ENCODE results near the gene TBXA2R.
"Not testable (repeated sequence)": the region's sequence is repeated elsewhere in the genome, so short reads cannot be mapped to it uniquely, and the experiment has no call there.

TBXA2R gene

GRCh38 chr19:3605361-3605760 is 1.3 kb downstream of the TBXA2R start:
- no peak for DNase-seq (ENCODE audit: low read depth)

GRCh38 chr19:3604987-3605343 is 1.7 kb downstream of the TBXA2R start:
- DNase-seq (ENCODE audit: low read depth): no peak

GRCh38 chr19:3604227-3604986 is 2.3 kb downstream of the TBXA2R start:
- no peak for DNase-seq (ENCODE audit: low read depth)

DNA sequence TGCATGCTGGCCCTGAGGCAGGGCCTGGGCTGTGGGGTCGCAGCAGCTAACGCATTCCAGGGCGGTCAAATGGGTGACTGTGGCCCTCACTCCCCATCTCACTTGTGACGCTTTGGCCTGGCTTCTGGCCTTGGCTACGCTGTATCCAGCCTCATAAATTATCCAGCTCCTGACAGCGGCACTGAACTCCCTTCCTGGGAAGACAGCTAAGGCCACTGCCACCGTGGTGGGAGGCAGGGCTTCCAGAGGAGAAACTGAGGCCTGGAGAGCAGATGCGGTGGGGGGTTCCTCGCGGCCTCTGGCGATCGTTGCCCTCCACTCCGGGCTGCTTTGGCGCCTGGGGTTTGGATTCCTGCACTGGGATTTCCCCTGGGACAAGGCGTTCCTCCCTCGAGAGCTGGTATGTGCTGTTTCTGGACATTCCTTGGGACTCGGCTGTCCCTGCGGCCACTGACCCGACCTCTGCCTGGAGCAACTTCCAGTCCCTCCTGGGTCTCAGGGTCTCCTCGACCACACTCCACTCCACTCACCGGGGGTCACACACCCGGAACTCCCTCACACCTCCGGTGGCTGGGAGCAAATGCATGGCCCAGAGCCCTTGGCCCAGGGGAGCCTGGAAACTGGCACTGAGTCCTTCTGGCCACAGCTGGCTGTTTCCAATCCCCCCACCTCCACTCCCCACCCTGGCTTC is 3.4 kb downstream of the TBXA2R start:
- DNase-seq (ENCODE audit: low read depth): no peak

- no peak for DNase-seq (ENCODE audit: low read depth)
Measured at GRCh38 chr19:3601021-3601420, 5.7 kb downstream of the TBXA2R start.

DNA sequence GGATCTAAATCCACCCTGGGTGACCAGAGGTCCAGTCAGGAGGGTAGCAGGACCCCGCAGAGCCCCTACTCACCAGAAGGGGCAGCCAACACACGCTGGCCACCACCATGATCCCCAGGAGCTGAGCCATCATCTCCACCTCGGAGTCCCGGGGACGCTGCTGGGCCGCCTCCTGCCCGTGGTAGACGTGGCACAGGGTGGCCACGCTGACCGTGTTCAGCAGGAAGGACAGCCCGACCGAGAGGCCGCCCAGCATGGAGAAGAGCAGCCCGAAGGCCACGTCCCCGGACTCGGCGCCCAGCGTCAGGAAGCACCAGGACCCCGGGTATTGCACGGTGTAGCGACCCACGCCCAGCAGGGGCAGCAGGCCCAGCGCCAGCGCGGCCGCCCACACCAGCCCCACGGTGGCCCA is 6.9 kb downstream of the TBXA2R start:
- DNase-seq (ENCODE audit: low read depth): no peak

DNA sequence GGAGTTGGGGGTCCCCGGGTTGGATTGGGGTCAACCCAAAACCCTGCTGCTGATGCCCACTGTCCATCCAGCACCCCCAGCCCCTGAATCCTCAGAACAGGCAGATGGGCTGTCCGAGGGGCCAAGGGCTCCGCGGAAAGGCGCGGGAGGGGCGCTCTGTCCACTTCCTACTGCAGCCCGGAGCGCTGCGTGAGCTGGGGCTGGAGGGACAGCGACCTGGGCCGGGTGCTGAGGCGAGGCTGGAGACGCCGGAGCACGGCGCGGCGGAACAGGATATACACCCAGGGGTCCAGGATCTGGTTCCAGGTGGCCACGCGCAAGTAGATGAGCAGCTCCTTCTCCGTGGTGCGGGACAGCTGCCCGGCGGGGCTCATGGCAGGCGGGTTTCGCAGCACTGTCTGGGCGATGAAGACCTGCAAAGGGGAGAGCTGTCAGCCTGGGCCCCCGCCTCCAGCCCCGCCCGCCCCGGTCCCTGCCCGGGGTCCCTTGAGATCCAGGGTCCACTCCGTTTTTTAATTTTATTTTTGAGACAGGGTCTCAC is 11.1 kb downstream of the TBXA2R start:
- DNase-seq (ENCODE audit: low read depth): no peak

DNA sequence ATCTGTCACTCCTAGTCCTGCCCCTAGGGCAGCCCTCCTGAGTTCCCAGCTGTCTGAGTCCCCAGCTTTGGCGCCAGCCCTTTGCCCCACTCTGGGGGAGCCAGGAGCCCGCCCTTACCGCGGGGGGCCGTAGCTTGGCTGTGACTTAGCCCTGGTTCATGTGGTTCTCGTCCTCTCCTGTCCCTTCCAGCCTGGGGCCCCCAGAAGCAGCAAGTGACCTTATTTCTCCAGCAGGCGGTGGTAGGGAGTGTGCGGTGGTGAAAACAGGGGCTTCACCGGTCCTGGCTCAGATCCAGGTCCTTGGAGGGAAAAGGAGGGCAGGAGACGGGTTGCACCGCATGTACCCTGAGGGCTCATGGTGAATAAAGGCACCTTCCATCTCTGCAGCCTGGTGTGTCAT is 13.5 kb downstream of the TBXA2R start:
- no peak for DNase-seq (ENCODE audit: low read depth)

GRCh38 chr19:3591876-3592613 is 14.6 kb downstream of the TBXA2R start:
- DNase-seq (ENCODE audit: low read depth): no peak

DNA sequence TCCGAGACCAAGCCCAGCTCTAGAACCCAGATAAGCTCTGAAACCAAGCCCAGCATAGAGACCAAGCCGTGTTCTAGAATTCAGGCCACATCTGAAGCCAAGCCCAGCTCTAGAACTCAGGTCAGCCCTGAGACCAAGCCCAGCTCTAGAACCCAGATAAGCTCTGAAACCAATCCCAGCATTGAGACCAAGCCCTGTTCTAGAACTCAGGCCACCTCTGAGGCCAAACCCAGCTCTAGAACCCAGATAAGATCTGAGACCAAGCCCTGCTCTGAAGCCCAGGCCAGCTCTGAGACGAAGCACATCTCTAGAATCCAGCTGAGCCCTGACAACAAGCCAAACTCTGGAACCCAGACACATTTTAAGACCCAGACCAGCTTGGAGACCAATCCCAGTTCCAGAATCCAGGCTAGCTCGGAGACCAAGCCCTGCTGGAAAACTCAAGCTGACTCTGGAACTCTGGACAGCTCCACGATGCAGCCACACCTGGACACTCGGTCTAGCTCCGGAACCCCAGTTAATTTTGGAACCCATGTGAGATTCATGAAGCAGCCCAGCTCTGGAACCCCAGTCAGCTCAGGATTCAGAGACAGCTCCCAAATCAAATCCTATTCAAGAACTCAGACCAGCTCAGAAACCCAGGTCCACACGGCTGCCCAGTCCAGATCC is 15.6 kb downstream of the TBXA2R start:
- DNase-seq (ENCODE audit: low read depth): no peak

- no peak for DNase-seq (ENCODE audit: low read depth)
Measured at GRCh38 chr19:3589949-3590348, 16.7 kb downstream of the TBXA2R start.

- no peak for DNase-seq (ENCODE audit: low read depth)
Measured at GRCh38 chr19:3589439-3589838, 17.2 kb downstream of the TBXA2R start.

DNA sequence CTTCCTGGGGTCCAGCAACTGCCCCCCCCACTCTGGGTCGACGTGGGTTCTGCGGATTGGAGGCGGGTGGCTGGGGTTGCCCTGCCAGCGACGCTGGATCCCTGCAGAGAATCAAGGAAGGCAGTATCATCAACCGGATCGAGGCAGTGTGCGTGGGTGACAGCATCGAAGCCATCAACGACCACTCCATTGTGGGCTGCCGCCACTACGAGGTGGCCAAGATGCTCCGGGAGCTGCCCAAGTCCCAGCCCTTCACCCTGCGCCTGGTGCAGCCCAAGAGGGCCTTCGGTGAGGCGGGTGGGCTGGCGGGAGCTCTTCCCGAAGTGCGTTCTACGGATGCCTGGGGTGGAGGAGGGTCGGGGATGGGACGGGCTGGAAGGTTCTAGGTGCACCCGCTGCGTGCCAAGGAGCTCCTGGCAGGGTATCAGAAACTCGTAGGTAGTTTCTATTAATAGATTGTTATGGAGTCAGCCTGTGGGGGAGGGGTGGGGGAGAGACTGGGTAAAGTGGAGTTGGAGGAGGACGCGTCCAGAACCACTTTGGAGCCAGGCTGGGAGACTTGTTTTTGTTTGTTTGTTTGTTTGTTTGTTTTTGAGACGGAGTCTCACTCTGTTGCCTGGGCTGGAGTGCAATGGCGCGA is 19.8 kb downstream of the TBXA2R start:
- no peak for DNase-seq (ENCODE audit: low read depth)

DNA sequence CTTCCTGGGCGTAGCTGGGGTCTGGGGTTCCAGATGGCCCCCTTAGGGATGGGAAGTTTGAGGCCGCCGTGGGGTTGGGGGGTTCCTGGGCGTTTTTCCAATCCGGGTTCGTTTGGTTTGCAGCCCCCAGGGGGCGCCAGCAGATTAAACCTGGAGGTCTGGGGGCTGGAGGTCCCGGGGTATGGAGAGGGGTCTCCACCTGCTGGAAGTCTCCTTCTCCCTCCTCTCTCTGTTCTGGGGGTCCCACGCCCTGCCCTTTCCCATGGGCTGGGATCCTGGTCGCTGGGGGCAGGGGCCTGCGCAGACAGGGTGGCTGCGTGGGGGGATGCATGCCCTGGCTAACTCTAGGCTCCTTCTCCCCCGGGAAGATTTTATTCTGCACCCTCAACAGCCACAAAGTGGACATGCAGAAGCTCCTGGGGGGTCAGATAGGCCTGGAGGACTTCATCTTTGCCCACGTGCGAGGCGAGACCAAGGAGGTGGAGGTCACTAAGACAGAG is 20.5 kb downstream of the TBXA2R start:
- no peak for DNase-seq (ENCODE audit: low read depth)

DNA sequence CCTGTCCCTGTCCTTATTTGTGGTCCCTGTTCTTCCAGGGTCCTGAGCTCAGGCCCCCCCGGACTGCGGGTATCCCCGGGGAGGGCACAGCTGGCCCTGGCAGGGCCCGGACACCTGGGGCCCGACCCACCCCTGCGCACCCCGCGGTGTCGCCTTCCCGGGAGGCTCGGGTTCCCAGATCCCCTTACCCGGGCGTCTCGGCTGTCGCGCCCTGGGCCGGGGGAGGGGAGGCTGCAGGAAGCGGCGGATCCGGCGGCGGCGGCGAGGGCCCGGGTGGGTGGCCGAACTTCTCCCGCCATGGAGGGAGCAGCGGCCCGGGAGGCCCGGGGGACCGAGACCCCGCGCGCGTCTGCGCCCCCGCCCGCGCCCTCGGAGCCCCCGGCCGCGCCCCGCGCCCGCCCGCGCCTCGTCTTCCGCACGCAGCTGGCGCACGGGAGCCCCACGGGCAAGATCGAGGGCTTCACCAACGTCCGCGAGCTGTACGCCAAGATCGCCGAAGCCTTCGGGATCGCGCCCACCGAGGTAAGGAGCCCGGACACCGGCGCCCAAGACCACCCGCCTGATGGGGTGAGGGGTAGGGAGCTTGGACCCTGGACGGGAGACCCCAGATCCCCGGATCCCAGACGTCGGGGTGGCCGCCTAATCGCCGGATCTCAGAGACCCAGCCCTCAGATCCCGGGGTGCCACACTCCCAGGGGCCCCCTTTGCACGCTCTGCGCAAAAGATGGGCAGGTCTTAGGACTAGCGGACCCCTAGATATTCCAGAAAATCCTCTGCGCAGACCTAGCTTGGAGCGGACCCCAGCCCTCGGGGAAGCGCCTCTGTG is 21.2 kb downstream of the TBXA2R start, which contains the start of gene GIPC3:
Gene GIPC3 (plus strand): TSS at position 178 of the 826 bp plus-strand sequence. CDS start 120 bp downstream, at position 298.
- DNase-seq (ENCODE audit: low read depth): no peak

- DNase-seq (ENCODE audit: low read depth): not testable (repeated sequence)
Measured at GRCh38 chr19:3584036-3584802, 22.5 kb downstream of the TBXA2R start.

- not testable (repeated sequence) for DNase-seq (ENCODE audit: low read depth)
Measured at GRCh38 chr19:3581792-3582191, 24.9 kb downstream of the TBXA2R start.

GRCh38 chr19:3580156-3580934 is 26.3 kb downstream of the TBXA2R start:
- no peak for DNase-seq (ENCODE audit: low read depth)

DNA sequence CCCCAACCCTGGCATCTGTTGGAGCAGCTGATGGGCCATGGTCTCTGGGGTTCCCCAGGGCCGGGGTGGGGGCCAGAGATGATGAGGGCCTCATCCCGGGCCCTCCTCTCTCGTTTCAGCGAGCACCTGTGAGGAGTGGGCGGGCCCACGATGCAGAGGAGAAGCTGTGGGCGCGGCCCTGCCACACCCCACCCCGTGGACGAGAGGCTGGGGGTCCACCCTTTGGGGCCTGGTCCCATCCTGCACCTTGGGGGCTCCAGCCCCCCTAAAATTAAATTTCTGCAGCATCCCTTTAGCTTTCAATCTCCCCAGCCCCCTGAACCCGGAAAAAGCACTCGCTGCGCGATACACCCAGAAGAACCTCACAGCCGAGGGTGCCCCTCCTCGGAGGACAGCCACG is 28.3 kb downstream of the TBXA2R start:
- DNase-seq (ENCODE audit: low read depth): no peak
